K562 (cell line): ENCODE results near the gene CDCA4. TPM values are rescaled to one million over a fixed set of nuclear protein-coding genes. Genes with fewer than 3 reads are reported as not detected.

Experiments used
- BMI1 ChIP-seq: fragments of 150-350 bp; IDR thresholded peaks from 2 replicates; pipeline ENCODE4 v1.6.1; 2014; ENCODE audit warnings: low read length
- CBFA2T2 ChIP-seq: fragments of 450-650 bp; conservative IDR thresholded peaks from 2 replicates; pipeline ENCODE4 v1.6.1; 2017; ENCODE audit warnings: mild to moderate bottlenecking
- COPS2 ChIP-seq: fragments of 450-650 bp; conservative IDR thresholded peaks from 2 replicates; pipeline ENCODE4 v1.6.1; 2016; ENCODE audit warnings: mild to moderate bottlenecking, moderate library complexity
- CREB1 ChIP-seq, 2 experiments: sonication (generic) in 1 of 2; formaldehyde crosslinking in 1 of 2; IDR thresholded peaks; 2 replicates each; pipeline versions ENCODE4 v1.6.1 to v1.8.0; 2012 to 2022; ENCODE audit warnings: inconsistent platforms in 1 of 2, mild to moderate bottlenecking in 1 of 2, missing genetic modification reagents in 1 of 2, moderate library complexity in 1 of 2
- CTCFL ChIP-seq: IDR thresholded peaks from 2 replicates; pipeline ENCODE4 v1.6.1; 2011; ENCODE audit warnings: borderline replicate concordance, low read depth, mild to moderate bottlenecking, moderate library complexity, low read length; ENCODE audit not compliant: insufficient read depth, poor library complexity, severe bottlenecking
- DACH1 ChIP-seq: fragments of 450-650 bp; IDR thresholded peaks from 2 replicates; pipeline ENCODE4 v1.6.1; 2018; ENCODE audit not compliant: partially characterized antibody
- ELF4 ChIP-seq: fragments of 450-650 bp; formaldehyde crosslinking; IDR thresholded peaks from 2 replicates; pipeline ENCODE4 v1.4.0; 2022; ENCODE audit warnings: missing genetic modification characterization
- FOXK1 ChIP-seq: sonication (generic); formaldehyde crosslinking; IDR thresholded peaks from 2 replicates; pipeline ENCODE4 v1.8.0; 2022; ENCODE audit warnings: missing genetic modification reagents, mild to moderate bottlenecking, borderline replicate concordance
- ILF3 ChIP-seq: fragments of 450-650 bp; IDR thresholded peaks from 2 replicates; pipeline ENCODE4 v1.6.1; 2018; ENCODE audit warnings: antibody characterized with exemption, mild to moderate bottlenecking, moderate library complexity, borderline replicate concordance
- MEIS2 ChIP-seq: fragments of 450-650 bp; IDR thresholded peaks from 2 replicates; pipeline ENCODE4 v1.6.1; 2014; ENCODE audit warnings: mild to moderate bottlenecking; ENCODE audit not compliant: partially characterized antibody
- NFIC ChIP-seq: fragments of 450-650 bp; IDR thresholded peaks from 2 replicates; pipeline ENCODE4 v1.6.1; 2017; ENCODE audit warnings: mild to moderate bottlenecking, inconsistent platforms
- RBM17 ChIP-seq: fragments of 200-400 bp; formaldehyde crosslinking; IDR thresholded peaks from 2 replicates; pipeline ENCODE4 v1.6.1; 2017; ENCODE audit warnings: low read depth, mild to moderate bottlenecking, low read length, borderline replicate concordance
- SIN3A ChIP-seq, 2 experiments: fragments of 150-350 bp in 1 of 2; IDR thresholded peaks; 2 replicates each; pipeline ENCODE4 v1.6.1; 2011 to 2016; ENCODE audit warnings: borderline replicate concordance in 2 of 2, low read depth in 2 of 2, low read length in 2 of 2, mild to moderate bottlenecking in 2 of 2, moderate library complexity in 2 of 2; ENCODE audit not compliant: control insufficient read depth in 1 of 2
- SMAD2 ChIP-seq: fragments of 150-350 bp; IDR thresholded peaks from 2 replicates; pipeline ENCODE4 v1.6.1; 2014; ENCODE audit warnings: low read depth, mild to moderate bottlenecking, low read length
- SOX6 ChIP-seq: fragments of 450-650 bp; IDR thresholded peaks from 2 replicates; pipeline ENCODE4 v1.6.1; 2014; ENCODE audit warnings: mild to moderate bottlenecking
- SRF ChIP-seq, 2 experiments: fragments of 250-450, 450-650 bp in 1 of 2; sonication (Bioruptor Pico) in 1 of 2; sonication (generic) in 1 of 2; formaldehyde crosslinking; IDR thresholded peaks; 2 replicates each; pipeline versions ENCODE4 v1.5.0 to v1.5.1; 2020 to 2022; ENCODE audit warnings: mild to moderate bottlenecking in 1 of 2, missing genetic modification reagents in 1 of 2
- ZBTB7A ChIP-seq: IDR thresholded peaks from 2 replicates; pipeline ENCODE4 v1.6.1; 2011; ENCODE audit warnings: low read depth, mild to moderate bottlenecking, low read length, moderate library complexity, borderline replicate concordance; ENCODE audit not compliant: control insufficient read depth
- ZNF354B ChIP-seq: fragments of 250-450 bp; sonication (Bioruptor Pico); IDR thresholded peaks from 2 replicates; pipeline ENCODE4 v1.4.0; 2020
- ZNF655 ChIP-seq: fragments of 250-450 bp; sonication (Bioruptor Pico); IDR thresholded peaks from 2 replicates; pipeline ENCODE4 v1.5.0; 2021
- ZNF740 ChIP-seq, 3 experiments: fragments of 200-800 bp in 1 of 3; sonication (Bioruptor generic) in 1 of 3; sonication (generic) in 1 of 3; formaldehyde crosslinking in 1 of 3; IDR thresholded peaks; 2 replicates each; pipeline versions ENCODE4 v1.6.1 to v1.8.0; 2016 to 2022; ENCODE audit warnings: mild to moderate bottlenecking in 2 of 3, missing compliant biosample characterization in 2 of 3, missing genetic modification characterization in 2 of 3, missing genetic modification reagents in 1 of 3
- polyA plus RNA-seq, 8 experiments: library from polyadenylated mRNA; depleted of rRNA in 4 of 8; stranded (reverse) in 5 of 8; unstranded in 3 of 8; fragments of >200 nt; fragmentation: Nextera tagmentation in 2 of 8; fragmentation: Illumina TruSeq in 1 of 8; extraction: Ambion mirVana in 2 of 8; extraction: Trizol in 1 of 8; gene quantifications; 2 replicates each; pipeline versions ENCODE4 v1.2.1 to v1.2.3, GENCODE V29; 2011 to 2014; ENCODE audit warnings: inconsistent platforms in 1 of 8, missing spikeins in 1 of 8
- total RNA-seq, 7 experiments: library from RNA; depleted of rRNA in 6 of 7; stranded (reverse); fragments of >200 nt in 6 of 7; fragmentation: Illumina TruSeq in 2 of 7; extraction: Trizol in 2 of 7; gene quantifications; 2 replicates each; pipeline versions ENCODE4 v1.2.1 to v1.2.3, GENCODE V29; 2011 to 2021; ENCODE audit warnings: low replicate concordance in 1 of 7
- TF ChIP-seq, protein P1 (sequence below): sonication (generic); formaldehyde crosslinking; IDR thresholded peaks from 2 replicates; pipeline ENCODE4 v1.8.0; 2022; ENCODE audit warnings: missing genetic modification reagents, mild to moderate bottlenecking, moderate library complexity, borderline replicate concordance

CDCA4 gene
- total and polyA plus RNA-seq, 9 of the 15 experiments (the other 6 are each of a cell fraction or from before 2014, with no cell fraction given), result 6.6 to 44.2 (median 23.0) TPM

- TF ChIP-seq CTCFL, result no peak
- TF ChIP-seq NFIC, result no peak
- TF ChIP-seq ILF3, result no peak
- no peak for TF ChIP-seq ZNF354B (CRISPR knock-in tag)
- no peak for TF ChIP-seq FOXK1
- TF ChIP-seq CREB1 (IDR thresholded peaks at IDR 0.05), result peak; percentile 17; the same call in 1 of the 2 replicates
- TF ChIP-seq CREB1 (CRISPR knock-in tag; IDR thresholded peaks at IDR 0.05), result peak; percentile 61; the same call in 1 of the 2 replicates
- TF ChIP-seq SMAD2, result no peak
- TF ChIP-seq ZNF740 (CRISPR knock-in tag; IDR thresholded peaks at IDR 0.05), result peak; percentile 99
- TF ChIP-seq ZNF740 (tag; IDR thresholded peaks at IDR 0.05), result peak in 1 of 2 experiments; percentile 87; a peak in 1 of 4 replicates
- no peak for TF ChIP-seq RBM17
- TF ChIP-seq ELF4 (CRISPR knock-in tag), result no peak
- no peak for TF ChIP-seq MEIS2
- peak; percentile 66 for TF ChIP-seq SOX6
- TF ChIP-seq SRF (CRISPR knock-in tag; IDR thresholded peaks at IDR 0.05), result no peak
- no peak for TF ChIP-seq SIN3A (IDR thresholded peaks at IDR 0.05; ENCODE audit: borderline replicate concordance in 2 of 2, control insufficient read depth in 1 of 2, low read depth in 2 of 2, low read length in 2 of 2)
- peak; percentile 60 for TF ChIP-seq DACH1
- no peak for TF ChIP-seq ZBTB7A
- no peak for TF ChIP-seq CBFA2T2
- TF ChIP-seq COPS2, result no peak
- no peak for TF ChIP-seq ZNF655 (CRISPR knock-in tag)
- TF ChIP-seq BMI1, result no peak
- TF ChIP-seq, protein P1, sequence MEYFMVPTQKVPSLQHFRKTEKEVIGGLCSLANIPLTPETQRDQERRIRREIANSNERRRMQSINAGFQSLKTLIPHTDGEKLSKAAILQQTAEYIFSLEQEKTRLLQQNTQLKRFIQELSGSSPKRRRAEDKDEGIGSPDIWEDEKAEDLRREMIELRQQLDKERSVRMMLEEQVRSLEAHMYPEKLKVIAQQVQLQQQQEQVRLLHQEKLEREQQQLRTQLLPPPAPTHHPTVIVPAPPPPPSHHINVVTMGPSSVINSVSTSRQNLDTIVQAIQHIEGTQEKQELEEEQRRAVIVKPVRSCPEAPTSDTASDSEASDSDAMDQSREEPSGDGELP (CRISPR knock-in tag), result peak; percentile 97
Measured at GRCh38 chr14:104970231-104971068, 50.4 kb downstream of the CDCA4 start (continued).
